Cardiac fibroblast (primary cell): Measurements from ENCODE around the gene ZNF799.
"Not testable (repeated sequence)": the region's sequence is repeated elsewhere in the genome, so short reads cannot be mapped to it uniquely, and the experiment has no call there.

ENCODE experiments used
- DNase-seq, 2 donors: peaks; one replicate each; pipeline versions ENCODE4 v3.0.0 to v3.0.0-alpha.2; 2010; ENCODE audit warnings: low read depth in 2 of 2
- H3K4me3 ChIP-seq, 2 donors: replicated peaks in 1 of 2; 1 replicate in 1 of 2; 2 replicates in 1 of 2; pipeline ENCODE4 v1.5.1; 2011; ENCODE audit warnings: low read depth in 2 of 2, low read length in 2 of 2, mild to moderate bottlenecking in 2 of 2, moderate library complexity in 1 of 2
- CTCF ChIP-seq: IDR thresholded peaks from one replicate; pipeline ENCODE4 v1.5.1; 2011; ENCODE audit warnings: low read depth, mild to moderate bottlenecking, low read length, inconsistent platforms

ZNF799 gene

DNA sequence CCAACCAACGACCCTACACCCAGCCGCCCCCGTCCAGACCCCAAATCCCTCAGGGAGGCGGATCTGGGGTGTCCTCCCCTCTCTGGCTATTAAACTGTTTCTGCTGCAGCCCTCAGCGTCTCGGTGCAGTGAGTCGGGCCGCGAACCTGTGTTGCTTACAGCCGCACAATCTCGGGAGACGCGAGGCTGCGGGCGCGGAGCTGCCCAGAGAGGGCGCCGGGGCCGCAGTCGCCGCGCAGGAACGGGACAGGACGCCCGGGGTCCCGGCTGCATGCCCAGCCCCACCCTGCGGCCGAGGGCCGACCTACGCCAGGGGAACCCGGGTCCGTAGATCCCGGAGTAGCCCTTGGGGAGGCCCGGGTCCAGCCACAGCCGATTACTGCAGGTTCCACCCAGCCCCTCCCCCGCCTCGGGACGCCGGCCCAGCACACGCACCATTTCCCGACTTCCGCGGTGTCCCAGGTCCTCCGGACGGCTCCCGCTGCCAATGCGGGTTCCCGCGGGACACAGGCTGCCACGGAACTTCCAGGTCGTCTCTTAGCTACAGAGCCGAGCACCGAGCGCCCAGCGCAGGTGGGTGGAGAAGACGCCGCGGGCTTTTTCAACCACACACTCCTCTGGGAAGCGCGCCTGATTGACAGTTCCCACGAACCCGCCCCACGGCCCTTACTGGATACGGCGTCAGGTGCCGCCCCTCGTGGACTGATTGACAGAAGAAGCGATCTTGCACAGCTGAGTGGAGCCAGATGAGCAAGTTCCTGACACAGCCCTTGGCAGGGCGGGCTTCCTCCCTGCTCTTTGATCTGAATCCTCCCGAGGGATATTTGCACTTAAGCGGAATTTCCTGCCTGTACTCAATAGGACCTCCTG lies at the start of gene ZNF799:
TSS of gene ZNF799 (minus strand) at position 639 of the 870 bp plus-strand sequence. CDS start at position 438, 201 bp downstream.
- peak; percentile 98 to 99 for DNase-seq
- TF ChIP-seq CTCF = no peak
- H3K4me3 ChIP-seq = peak within 1 kb of the TSS; percentile 79 to 87

- no peak overlapping the region for H3K4me3 ChIP-seq
- TF ChIP-seq CTCF = no peak
- no peak for DNase-seq
These were observed 49.8 kb upstream of the ZNF799 start for GRCh38 chr19:12450844-12451243.

- no peak overlapping the region for H3K4me3 ChIP-seq
- no peak for DNase-seq
- TF ChIP-seq CTCF = no peak
These were observed 47.7 kb upstream of the ZNF799 start for GRCh38 chr19:12448808-12449207.

- peak within 1 kb of the TSS; percentile 78 to 84 for H3K4me3 ChIP-seq
- peak; percentile 98 to 99 for DNase-seq
- no peak for TF ChIP-seq CTCF
These were observed 39.7 kb upstream of the ZNF799 start, which contains the start of gene ZNF443 for GRCh38 chr19:12440541-12441316. ZNF443 (minus strand) TSS chr19:12441021; CDS start chr19:12440914, 107 bp downstream.

DNA sequence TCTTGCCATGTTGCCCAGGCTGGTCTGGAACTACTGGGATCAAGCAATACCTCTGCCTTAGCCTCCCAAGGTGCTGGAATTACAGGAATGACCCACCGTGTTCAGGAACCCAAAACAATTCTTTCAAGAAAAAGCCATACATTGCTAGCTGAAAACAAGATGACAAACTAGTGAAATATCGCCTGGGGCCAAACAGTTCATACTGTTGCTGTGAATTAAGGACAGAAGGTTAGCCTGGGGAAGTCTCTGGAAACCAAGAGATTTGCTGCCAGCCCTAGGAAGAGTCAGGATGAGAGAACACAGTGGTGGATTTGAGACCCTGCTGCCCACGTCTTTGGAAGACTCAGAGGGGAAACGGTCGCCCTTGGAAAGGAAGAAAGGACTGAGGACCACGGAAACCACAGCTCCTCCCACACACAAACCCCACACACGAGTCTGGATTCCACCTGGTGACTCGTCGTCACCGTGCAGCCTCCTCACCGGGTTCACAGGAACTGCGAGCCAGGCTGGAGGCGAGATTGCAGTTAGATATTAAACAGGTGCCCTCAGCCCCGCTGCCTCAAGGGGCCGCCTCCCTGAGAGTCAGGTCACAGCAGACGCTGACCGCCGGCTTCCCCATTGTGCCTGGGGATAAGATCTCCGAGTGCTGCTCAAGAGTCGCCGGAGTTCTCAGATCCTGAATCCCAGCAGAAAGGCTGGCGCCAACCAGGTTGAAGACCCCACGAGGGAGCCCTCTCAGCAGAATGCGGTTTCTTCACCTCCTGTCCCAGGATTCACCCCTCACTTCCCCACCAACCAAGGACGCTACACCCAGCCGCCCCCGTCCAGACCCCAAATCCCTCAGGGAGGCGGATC lies 38.8 kb upstream of the ZNF799 start:
- H3K4me3 ChIP-seq = peak overlapping the region; percentile 78 to 84
- peak; percentile 1 to 11 for DNase-seq

DNA sequence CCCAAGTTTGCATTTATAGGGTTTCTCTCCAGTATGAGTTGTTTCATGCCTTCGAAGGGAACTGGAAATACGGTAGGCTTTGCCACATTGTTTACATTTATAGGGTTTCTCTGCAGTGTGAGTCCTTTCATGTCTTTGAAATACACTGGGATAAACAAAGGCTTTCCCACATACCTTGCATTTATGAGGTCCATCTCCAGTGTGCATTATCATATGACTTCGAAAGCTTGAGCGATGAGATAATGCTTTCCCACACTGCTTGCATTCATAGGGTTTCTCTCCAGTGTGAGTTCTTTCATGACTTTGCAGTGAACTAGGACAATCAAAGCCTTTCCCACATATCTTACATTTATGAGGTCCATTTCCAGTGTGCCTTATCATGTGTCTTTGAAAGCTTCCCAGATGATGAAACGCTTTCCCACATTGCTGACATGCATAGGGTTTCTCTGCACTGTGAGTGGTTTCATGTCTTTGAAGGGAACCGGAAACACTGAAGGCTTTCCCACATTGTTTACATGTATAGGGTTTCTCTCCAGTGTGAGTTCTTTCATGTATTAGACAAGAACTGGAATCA lies 29.7 kb upstream of the ZNF799 start:
- H3K4me3 ChIP-seq, DNase-seq: not testable (repeated sequence)

- DNase-seq = no peak
- TF ChIP-seq CTCF = no peak
- H3K4me3 ChIP-seq = no peak overlapping the region
These were observed 24.8 kb upstream of the ZNF799 start for GRCh38 chr19:12425888-12426274.
